ENCODE measurements around the gene CNTNAP2.
A peak's percentile ranks its signal among the peaks of the same experiment; 100 is the strongest.

Gene CNTNAP2

DNA sequence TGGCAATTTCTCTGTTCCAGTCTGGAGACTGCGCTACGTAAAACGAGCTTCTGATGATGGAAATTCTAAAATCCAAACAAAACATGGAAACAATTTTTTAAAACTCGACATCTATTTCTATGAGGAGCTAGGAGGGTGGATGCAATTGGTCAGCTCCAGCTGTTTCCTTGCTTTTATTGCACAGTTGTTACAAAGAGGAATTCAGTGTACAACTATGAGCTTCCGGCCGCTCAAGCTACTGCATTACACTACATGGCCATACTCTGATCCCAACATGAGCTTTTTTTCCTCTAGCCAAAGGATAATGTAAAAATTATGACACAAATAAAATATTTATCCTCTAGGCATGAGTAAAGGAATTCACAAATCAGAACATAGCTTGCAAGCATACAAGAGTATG, 2070.9 kb downstream of the CNTNAP2 start:
- DNase-seq = no peak

DNA sequence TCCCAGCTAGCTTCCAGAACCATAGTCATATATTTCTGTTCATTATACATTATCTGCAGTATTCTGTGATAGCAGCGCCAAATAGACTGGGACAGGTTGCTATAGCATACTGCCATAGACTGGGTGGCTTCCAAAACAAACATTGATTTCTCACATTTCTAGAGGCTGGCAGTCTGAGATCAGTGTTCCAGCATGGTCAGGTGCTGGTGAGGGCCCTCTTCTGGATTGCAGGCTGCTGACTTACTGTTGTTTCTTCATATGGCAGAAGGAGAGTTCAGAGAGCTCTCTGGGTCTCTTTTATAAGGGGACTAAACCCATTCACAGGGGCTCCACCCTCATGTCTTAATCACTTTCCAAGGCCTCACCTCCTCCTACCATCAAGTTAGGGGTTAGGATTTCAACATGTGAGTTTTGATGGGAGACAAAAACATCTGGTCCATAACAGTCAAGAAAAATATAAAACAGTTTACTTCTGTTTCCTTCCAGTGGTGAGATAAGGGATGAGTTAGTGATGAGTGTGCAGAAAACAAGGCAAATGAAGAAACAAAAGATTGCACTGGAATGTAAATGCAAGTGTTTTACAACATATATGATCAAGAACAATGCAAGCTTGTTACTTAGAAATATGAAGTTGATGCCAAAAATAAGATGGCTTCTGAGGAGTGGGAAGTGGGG, 2074.9 kb downstream of the CNTNAP2 start:
- peak; percentile 95 for DNase-seq

DNA sequence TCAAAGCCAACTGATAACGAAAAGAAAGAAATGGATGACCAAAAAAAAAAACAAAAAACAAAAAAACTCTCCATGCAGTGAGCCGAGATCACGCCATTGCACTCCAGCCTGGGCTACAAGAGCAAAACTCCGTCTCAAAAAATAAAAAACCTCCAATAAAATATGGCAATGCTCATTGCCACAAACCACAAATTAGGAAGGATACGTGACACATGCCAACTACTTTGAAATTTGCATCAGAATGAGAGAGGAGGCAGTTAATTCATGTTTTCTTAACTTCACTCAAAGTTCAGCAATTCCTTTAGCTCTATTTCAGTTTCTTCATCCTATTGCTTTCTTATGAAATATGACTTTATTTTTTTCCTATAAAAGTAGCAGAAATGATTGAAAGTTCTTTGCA, 2075.9 kb downstream of the CNTNAP2 start:
- no peak for DNase-seq

DNA sequence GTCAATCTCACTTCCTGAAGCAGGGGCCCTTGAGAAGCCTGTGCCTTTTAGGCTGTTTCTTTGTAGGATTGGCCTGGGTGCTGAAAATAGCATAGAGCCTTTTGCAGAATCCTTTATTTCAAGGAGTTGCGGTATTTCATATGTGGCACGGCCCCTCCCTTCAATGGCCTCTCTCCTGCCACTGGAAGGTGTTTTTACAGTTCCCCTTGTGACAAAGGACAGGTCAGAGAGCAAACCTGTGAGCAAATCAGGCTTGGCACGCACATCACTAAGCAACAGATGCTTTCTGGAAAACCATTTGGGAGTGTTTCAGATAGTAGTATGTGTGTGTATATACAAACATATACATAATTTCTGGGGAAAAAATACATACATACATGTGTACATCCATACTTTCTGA, 2085.4 kb downstream of the CNTNAP2 start:
- no peak for DNase-seq

DNA sequence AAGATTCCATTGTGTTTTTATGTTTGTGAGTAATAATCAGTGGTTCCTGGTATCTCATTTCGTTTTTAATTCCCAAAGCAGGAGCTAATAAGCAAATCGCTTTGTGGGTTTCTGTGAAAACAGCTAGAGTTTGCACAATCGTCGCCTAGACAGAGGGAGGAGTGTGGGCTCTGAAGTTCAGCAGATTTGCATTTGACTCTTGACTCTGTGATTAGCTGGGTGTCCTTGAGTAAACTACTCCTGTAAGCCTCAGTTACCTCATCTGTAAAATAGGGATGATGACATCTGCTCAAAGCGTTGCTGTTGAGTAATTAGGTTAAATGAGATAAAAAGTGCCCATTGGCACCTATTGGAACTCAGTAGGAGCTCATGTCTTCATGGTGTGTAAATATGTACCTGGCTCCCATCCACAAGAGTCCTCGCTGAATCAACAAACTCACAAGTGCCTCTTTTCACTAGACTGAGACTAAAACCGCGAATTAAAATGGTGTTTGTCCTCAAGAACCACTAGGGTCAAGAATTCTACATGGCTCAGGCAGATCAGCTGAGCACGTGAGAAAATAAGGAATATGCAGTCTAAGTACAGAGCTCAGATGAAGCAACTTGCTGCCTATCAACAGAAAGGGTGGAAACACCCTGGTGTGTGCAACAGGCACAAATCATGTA, 2088.2 kb downstream of the CNTNAP2 start:
- DNase-seq = peak; percentile 98

DNA sequence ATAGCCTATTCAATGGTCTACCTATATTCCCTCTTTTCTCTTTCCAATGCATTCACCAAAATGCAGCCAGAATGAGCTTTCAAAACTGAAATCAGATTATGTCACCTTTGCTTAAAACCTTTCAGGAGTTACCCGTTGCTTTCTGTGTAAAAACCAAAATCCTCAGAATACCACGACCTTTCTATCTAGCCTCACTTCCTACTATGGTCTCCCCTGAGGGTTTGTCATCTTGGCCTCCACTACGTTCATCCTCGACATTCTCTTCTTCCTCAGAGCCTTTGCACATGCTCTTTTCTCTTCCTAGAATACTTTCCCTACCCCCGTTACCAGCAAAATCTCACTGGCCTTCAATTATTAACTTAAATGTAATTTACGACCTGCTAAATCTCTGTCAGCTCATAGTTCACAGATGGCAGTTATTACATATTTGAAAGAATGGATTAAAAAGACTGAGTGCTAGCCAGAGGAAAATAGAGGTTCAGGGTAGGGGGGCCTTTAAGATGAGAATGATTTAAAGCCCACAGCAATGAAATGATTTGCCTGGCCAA, 2093.1 kb downstream of the CNTNAP2 start:
- no peak for DNase-seq

DNA sequence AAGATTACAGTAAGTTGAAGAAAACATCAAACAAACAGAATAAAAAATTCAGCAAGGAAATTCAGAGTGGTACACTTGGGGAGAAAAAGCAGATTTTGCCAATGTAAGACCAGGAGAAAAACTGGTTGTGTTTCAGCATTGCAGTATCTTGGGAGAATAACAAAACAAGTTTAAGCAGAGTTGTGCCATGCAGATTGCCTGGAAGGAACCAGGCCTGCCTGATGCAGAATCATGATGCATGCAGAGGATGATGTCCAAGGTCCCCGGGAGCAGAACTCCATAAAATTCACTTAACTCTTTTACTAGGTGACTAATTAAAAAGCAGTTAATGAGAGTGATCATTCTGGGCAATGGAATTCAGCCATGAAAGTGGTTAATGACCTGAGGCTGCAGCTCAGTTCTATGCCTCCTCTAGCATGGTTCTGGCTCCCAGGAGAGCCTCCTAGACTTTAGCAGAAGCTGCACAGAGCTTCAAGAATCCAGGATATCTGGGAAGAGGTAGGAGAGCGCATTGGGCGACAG, 2094.3 kb downstream of the CNTNAP2 start:
- no peak for DNase-seq

DNA sequence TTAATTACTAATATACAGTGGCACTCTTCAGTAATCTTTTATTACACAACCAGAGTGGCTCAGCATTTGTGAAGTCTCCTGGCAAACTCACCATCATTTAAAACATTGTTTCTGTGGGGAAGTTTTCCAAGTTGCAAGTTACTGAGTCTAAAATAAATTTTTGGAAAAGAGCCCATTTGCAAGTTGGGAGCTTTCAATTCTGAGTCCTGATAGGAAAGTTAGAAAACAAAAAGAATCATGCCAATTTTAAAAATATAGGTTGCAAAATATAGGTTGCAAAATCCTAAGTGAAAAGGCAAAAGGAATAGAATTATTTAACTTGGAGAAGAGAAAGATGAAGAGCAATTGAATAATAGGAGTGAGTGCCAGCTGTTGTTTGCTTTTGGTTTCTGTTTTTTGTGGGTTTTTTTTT, 2095.1 kb downstream of the CNTNAP2 start:
- no peak for DNase-seq

DNA sequence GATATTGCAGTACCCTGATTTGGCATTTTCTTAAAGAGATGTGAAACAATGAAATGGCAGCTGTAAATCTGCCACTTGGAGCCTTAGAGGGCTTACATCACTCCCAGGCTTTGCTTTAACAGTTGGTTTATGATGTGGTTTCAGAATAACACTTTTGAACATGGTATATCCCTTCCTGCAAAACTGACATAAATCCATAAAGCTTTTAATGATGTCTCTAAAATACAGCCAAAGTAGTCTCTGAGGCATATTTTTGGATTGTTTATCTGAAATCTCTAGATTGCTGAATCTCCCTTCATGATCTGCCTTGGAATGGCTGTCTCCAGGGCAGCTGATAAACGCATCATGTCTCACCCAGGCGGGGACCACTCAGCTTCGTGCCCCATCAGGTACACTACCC, 2096.1 kb downstream of the CNTNAP2 start:
- DNase-seq = no peak

DNA sequence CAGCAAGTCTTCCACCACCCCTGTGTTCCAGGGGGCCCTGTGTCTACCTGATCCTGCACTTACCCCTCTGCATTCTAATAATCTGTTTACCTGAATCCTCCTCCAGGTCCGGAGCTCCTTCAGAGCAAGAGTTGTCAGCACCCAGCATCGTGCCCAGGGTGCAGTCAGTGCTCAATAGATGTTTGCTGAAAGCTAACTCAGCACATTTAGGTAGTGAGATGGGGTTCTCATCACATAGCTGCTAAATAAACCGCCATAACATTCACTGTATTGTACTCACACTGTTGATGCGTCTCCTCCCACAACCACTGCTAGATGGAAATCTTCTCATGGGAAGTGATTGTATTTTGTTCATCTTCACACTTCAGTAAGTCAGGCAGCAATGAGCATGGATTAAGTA, 2097.5 kb downstream of the CNTNAP2 start:
- no peak for DNase-seq

DNA sequence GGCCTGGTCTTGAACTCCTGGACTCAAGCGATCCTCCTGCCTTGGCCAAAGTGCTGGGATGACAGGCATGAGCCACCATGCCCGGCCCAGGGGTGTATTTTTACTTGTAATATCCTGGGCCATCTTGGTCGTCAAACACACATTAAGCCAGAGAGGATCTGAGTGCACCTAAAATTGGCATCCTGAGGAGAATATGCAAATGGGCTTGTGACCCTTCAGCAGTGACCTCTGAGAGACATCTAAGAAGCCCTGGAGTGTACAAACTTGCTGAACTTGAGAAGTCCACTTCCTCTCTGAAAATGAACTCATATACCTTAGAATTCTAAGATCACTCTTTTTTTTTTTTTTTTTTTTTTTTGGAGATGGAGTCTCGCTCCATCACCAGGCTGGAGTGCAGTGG, 2102.0 kb downstream of the CNTNAP2 start:
- no peak for DNase-seq

DNA sequence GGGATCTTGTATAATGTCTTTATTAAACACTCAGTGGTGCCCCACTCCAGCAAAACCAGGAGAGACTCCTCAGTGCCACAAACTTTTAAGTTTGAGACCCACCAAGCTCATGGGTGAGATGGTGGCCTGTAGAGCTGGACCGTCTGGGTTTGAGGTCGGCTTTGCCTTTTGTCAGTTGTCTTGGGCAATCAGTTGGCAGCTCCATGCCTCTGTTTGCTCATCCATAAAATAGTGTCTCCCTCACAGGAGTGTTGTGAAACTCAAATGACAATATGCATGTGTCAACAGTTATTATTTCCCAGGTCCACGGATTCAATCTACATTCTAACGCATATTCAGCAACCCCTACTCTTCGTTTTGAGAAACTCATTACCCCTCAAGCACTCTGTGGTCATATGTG, 2106.1 kb downstream of the CNTNAP2 start:
- DNase-seq = peak; percentile 20

DNA sequence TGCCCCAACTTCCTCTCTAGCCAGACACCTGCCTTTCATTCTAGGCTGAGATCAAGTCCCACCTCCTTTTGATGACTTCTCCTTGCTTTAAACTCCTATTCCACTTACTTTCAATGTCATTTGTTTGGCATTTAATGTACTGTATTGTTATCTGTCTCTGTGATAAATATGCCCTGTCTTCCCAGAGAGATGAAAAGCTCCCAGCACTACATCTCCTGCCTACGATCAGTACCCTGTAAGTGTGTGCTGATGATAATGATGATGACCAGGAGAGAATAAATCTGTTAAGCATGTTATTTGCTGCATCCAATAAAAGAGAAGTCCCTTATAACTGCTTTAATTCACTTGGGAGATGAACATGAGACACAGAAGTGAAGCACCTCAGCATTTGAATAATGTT, 2106.6 kb downstream of the CNTNAP2 start:
- DNase-seq = no peak

DNA sequence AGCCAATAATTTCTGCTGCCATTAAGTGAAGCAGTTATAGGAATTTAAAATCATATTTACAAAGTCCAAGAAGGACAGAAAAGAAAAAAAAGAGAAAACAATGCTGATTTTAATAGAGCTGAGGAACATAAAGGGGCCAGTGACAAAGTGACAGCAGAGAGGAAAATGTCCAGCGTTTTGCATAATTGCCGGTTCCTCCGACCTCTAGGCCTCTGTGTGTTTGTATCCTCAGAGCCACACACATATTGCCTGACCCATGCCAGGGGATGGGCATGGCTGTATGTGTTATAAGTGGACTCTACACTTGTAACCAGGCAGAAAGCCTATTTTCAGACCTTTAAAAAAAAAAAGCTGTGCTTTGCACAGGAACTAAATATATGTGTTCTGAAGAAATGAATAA, 2107.1 kb downstream of the CNTNAP2 start:
- DNase-seq = no peak

DNA sequence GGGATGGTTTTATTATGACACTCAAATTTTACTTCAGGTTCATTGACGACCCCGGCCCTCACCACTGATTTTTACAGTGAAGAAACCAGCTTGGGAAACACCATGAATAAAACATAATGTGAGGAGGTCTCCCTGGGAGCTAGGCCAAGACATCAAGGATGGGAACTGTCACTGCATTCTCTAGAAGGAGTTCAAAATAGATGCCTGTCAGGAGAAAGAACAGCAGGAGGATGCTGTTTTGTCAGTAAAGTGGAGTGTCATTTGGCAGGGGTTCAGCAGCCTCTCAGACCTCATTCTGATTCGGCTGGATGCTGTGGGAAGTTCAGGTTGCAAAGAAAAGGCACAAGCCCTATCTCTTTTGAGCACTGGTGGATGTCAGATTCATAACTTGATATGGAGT, 2113.7 kb downstream of the CNTNAP2 start:
- DNase-seq = peak; percentile 38

DNA sequence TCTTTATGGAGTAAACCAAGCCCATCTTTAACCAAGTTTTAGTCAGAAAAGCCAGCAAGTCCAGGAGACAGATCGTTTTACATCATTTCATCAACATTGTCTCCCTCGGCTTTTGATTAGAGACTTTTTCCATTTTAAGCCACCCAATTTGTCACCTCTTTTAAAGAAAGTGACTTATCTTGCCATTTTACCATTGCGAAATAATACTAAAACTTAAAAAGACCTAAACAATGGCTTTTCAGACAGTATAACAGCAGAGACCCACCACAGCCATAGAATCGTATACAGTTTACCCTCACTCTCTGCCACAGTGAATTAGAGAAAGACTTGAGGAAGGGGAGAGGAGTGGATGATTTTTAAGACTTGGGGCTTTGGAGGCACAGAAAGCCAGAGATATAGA, 2114.3 kb downstream of the CNTNAP2 start:
- DNase-seq = no peak

DNA sequence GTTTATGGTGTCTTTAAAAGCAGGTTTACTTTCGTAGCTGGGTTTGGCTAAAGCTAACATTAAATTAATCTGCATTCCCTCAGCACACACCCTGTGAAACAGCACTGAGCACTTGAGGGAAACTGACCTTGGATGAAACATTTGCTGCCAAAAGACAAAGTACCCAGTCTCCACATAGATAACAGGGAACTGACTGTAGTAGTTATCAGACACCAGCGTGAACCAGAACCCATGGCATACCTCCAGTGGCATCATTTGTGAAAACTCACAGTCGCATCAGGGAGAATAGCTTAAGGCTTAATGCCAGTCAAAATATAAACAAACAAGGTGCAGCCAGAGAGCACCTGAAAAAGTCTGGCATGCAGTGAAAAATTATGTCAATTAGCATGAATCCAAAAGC, 2116.2 kb downstream of the CNTNAP2 start:
- DNase-seq = no peak

DNA sequence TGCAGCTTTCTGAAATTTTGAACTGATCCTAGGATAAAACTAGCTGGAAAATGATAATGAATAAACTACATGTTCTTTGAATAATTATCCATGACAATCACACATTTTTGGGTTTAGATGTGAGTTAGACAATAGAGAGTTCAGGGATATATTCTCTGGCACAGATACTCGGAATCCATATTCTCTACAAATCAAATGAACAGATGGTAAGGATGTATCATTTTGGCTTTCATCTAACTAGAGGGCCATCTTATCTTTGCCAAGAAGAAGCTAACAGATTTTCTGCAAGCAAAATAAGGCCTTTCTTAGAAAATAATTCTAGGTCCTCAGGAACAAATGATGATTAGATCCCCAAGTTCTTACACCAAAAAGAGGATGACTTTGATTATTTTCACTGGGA, 2118.1 kb downstream of the CNTNAP2 start:
- DNase-seq = no peak

DNA sequence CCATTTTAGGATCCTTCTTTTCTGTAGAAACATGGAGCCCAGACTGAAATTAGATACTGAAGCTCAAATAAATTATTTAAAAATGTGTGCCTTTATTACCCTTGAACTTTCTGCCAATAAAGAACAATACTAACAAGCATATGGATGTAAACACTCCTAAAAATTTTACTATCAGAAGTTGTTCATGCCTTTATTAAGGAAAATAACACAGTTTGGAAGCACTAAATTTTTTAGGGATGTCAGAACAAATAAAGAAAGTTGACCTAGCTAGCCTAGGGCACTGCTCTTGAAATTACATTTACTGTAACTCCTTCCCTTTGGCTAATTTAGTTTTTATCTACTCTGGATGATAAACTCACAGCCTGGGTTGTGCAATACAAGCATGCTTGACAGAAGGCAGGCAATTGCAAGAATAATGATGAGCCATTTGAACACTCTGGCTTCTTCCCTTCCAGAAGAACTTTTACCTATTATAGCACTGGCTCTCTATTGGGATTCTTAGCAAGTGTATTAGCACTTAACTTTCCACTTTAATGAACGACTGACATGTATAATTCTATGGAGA, 2122.2 kb downstream of the CNTNAP2 start:
- DNase-seq = no peak

DNA sequence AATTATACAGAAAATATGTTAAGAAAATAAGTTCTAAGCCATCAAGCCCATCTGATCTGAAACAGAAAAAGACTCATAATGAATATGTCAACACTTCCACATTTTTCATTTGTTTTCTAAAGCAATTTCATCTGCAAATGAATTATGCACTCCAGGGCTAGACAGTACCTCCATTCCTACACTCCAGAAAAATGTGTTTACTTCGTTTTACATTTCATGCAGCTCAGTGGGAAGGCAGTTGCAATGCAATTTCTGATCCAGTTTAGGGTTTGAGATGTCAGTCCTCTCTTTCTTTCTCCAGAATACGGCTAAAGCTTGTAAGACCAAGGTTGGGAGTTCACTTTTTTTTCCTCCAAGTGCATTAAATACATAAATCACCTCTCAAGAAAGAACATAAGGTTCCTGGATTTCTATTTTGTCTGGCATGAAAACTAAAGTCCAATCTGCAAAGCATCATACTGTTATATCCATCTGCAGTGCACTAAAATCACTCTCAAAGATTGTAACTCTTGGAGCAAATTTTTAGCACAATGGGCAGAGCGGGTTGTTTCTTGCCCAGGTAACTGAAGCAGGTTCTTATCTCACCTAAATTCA, 2125.2 kb downstream of the CNTNAP2 start:
- no peak for DNase-seq

DNA sequence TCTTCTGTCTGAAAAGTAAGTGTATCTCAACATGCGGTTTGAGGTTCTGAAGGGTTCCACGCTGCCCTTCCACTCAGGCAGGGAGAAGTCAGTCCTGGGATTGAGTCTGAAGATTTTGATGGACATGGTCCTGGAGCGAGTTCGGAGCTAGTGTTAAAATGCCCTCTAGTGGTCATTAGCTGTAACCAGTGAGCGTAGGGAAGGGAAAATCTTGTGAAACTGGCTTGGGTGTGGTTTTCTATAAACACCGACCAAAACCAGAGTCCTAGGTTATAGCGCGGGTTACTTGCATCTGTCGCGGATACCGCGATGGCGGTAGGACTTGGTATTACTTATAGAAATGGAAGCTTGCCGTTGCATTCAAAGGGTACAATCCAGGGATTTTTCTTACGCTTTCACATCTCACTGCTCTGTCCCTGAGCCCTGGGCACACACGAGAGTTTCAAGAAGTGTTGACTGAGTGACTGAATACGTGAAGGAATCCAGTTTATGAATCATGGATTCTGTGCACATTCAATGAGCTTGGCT, 2125.8 kb downstream of the CNTNAP2 start:
- peak; percentile 54 for DNase-seq

DNA sequence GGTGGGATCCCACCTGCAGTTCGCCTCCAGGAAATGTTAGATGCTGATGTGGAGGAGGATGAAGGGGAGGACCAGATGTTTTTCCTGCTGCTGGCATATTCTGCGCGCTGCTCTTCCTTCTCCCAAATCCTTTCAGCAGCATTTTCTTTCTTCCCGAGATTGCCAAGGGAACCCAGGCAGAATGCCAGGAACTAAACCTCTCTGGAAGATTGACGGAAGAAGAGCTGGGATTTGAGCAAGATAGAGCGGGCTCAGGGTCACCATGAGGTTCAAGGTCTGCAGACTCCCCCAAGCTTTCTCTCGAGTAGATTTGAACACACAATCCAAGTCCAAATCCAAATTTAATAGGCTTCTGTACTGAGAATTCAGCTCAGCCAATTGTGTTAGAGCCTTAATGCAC, 2128.8 kb downstream of the CNTNAP2 start:
- no peak for DNase-seq

DNA sequence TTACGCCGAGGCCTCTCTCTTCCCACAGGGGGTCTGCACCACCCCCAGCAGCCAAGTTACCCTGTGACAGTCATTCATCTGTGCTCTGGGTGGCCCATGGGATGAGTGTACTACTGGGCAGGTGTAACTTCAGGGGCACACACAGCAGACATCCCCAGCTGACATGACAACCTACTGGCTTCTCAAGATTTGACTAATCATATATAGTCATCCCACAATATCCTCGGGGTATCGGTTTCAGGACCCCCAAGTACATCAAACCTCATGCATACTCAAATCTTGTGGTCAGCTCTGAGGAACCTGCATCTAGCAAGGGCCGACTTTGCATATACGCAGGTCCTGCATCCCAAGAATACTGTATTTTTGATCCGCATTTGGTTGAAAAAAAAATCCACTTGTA, 2137.0 kb downstream of the CNTNAP2 start:
- no peak for DNase-seq
